Keratinocyte (primary cell): ENCODE data around the gene ANKRD40. TPM values are rescaled to one million over a fixed set of nuclear protein-coding genes. Genes with fewer than 3 reads are reported as not detected.

Source experiments
- DNase-seq: peaks from one replicate; pipeline ENCODE4 v3.0.0-alpha.2; 2011; ENCODE audit warnings: low read depth, missing footprints, low spot score
- FAIRE-seq: peaks from 2 replicates; lab custom pipeline; 2011; peaks lifted over from hg19 to GRCh38; lab: Jason Lieb, UNC
- H2AFZ ChIP-seq: 2 replicates; pipeline ENCODE4 v1.6.0; 2012; ENCODE audit warnings: low read length, control low read depth, inconsistent platforms; ENCODE audit not compliant: control insufficient read depth
- H3K27ac ChIP-seq: 2 replicates; pipeline ENCODE4 v1.5.1; 2011; ENCODE audit warnings: low read length; ENCODE audit not compliant: control insufficient read depth, insufficient read depth
- H3K27me3 ChIP-seq: 3 replicates; pipeline ENCODE4 v1.6.0; 2011; ENCODE audit warnings: low read length; ENCODE audit not compliant: control insufficient read depth, insufficient read depth; ENCODE audit errors: extremely low read depth
- H3K36me3 ChIP-seq, 2 experiments: 2 replicates in 1 of 2; 3 replicates in 1 of 2; pipeline ENCODE4 v1.5.1; 2011; ENCODE audit warnings: low read length in 2 of 2, mild to moderate bottlenecking in 1 of 2; ENCODE audit not compliant: control insufficient read depth in 2 of 2, insufficient read depth in 2 of 2; ENCODE audit errors: extremely low read depth in 1 of 2
- H3K4me1 ChIP-seq: 3 replicates; pipeline ENCODE4 v1.5.1; 2011; ENCODE audit warnings: low read length; ENCODE audit not compliant: control insufficient read depth, insufficient read depth; ENCODE audit errors: extremely low read depth
- H3K4me2 ChIP-seq: 3 replicates; pipeline ENCODE4 v1.6.0; 2011; ENCODE audit warnings: low read depth, low read length; ENCODE audit not compliant: control insufficient read depth, insufficient read depth; ENCODE audit errors: extremely low read depth
- H3K4me3 ChIP-seq, 3 experiments: fragments of 200-600 bp in 1 of 3; sonication (generic) in 1 of 3; 2 replicates in 2 of 3; 3 replicates in 1 of 3; pipeline ENCODE4 v1.5.1; 2011 to 2016; ENCODE audit warnings: low read length in 3 of 3, mild to moderate bottlenecking in 3 of 3, control low read depth in 2 of 3, inconsistent platforms in 1 of 3, low read depth in 1 of 3, mixed read lengths in 1 of 3, mixed run types in 1 of 3, moderate library complexity in 1 of 3; ENCODE audit not compliant: control insufficient read depth in 2 of 3, insufficient read depth in 2 of 3; ENCODE audit errors: extremely low read depth in 1 of 3
- H3K79me2 ChIP-seq: 2 replicates; pipeline ENCODE4 v1.6.0; 2012; ENCODE audit warnings: low read length; ENCODE audit not compliant: control insufficient read depth, insufficient read depth
- H3K9ac ChIP-seq: 3 replicates; pipeline ENCODE4 v1.6.0; 2011; ENCODE audit warnings: low read length; ENCODE audit not compliant: control insufficient read depth, insufficient read depth; ENCODE audit errors: extremely low read depth
- H3K9me1 ChIP-seq: 3 replicates; pipeline ENCODE4 v1.6.0; 2011; ENCODE audit warnings: low read length; ENCODE audit not compliant: control insufficient read depth, insufficient read depth; ENCODE audit errors: extremely low read depth
- H3K9me3 ChIP-seq: 2 replicates; pipeline ENCODE4 v1.5.1; 2012; ENCODE audit warnings: low read depth, low read length; ENCODE audit not compliant: control insufficient read depth
- H4K20me1 ChIP-seq: 3 replicates; pipeline ENCODE4 v1.6.0; 2011; ENCODE audit warnings: low read length; ENCODE audit not compliant: control insufficient read depth, insufficient read depth; ENCODE audit errors: extremely low read depth
- EZH2 ChIP-seq: IDR thresholded peaks from one replicate; pipeline ENCODE4 v1.6.1; 2012; ENCODE audit warnings: inconsistent platforms, mild to moderate bottlenecking, low read length, moderate library complexity
- dilution Hi-C: fragments of 300-500 bp; cut with MboI; formaldehyde crosslinking; loops from one replicate; pipeline ENCODE4 v1.7.0; 2020; ENCODE audit warnings: low sequenced_read_pairs; ENCODE audit not compliant: extremely low pct_ligation_motif_present
- polyA plus RNA-seq, 5 experiments: library from polyadenylated mRNA; depleted of rRNA in 3 of 5; stranded (reverse) in 3 of 5; stranded (forward) in 1 of 5; unstranded in 1 of 5; fragments of >200 nt; gene quantifications; 1 replicate in 1 of 5; 2 replicates in 3 of 5; 3 replicates in 1 of 5; pipeline versions ENCODE4 v1.2.1 to v1.2.3, GENCODE V29; 2011 to 2012; ENCODE audit warnings: missing spikeins in 2 of 5, low read depth in 1 of 5, low replicate concordance in 1 of 5
- TF ChIP-seq, protein P1 (sequence below), 3 experiments: IDR thresholded peaks in 1 of 3; conservative IDR thresholded peaks in 1 of 3; optimal IDR thresholded peaks in 1 of 3; 2 replicates in 2 of 3; 3 replicates in 1 of 3; pipeline versions ENCODE3 to v1.5.1; 2011; ENCODE audit warnings: low read length in 3 of 3, mild to moderate bottlenecking in 3 of 3, moderate library complexity in 2 of 3, control low read depth in 1 of 3, inconsistent platforms in 1 of 3; ENCODE audit not compliant: insufficient read depth in 2 of 3; ENCODE audit errors: extremely low read depth in 1 of 3

Gene ANKRD40
- polyA plus RNA-seq, 1 donor (not counting 4 experiments of a cell fraction or from before 2014, with no cell fraction given): 32.7 TPM

DNA sequence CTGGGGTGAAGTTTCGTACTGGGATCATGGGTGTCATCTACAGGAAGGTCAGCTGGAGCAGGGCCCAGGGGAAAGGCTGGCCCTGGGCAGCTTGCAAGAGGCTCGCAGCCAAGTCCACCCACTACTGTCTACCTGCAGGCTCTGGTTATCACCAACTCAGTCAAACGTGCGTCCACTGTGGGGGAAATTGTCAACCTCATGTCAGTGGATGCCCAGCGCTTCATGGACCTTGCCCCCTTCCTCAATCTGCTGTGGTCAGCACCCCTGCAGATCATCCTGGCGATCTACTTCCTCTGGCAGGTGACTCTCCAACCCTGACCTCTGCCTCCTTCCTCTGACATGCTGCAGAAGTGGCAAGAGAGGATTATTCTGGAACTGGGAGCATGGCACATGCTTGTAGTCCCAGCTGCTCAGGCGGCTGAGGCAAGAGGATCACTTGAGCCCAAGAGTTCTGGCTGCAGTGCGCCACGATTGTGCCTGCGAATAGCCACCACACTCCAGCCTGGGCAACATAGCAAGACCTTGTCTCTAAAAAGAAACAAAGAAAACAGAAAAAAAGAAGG, 43.8 kb downstream of the ANKRD40 start:
- Histone ChIP-seq H2AFZ (no peak overlapping the region), H3K27me3 (no peaks in the 10 kb centered on the region), H3K4me3 (no peak overlapping the region), H3K9me3 (no peaks in the 10 kb centered on the region), H3K4me2 (no peak overlapping the region), H3K36me3 (peaks cover 0 to 4% of the 10 kb centered on the region in 2 experiments), H3K4me1 (peaks cover 42% of the 10 kb centered on the region), H3K9ac (no peak overlapping the region), H3K79me2 (no peaks in the 10 kb centered on the region), H4K20me1 (no peaks in the 10 kb centered on the region), H3K9me1 (no peaks in the 10 kb centered on the region), H3K27ac (no peak overlapping the region)
- FAIRE-seq (no peak), DNase-seq (no peak)
- dilution Hi-C loops: no loop called here
- TF ChIP-seq EZH2: no peak
- TF ChIP-seq, protein P1, sequence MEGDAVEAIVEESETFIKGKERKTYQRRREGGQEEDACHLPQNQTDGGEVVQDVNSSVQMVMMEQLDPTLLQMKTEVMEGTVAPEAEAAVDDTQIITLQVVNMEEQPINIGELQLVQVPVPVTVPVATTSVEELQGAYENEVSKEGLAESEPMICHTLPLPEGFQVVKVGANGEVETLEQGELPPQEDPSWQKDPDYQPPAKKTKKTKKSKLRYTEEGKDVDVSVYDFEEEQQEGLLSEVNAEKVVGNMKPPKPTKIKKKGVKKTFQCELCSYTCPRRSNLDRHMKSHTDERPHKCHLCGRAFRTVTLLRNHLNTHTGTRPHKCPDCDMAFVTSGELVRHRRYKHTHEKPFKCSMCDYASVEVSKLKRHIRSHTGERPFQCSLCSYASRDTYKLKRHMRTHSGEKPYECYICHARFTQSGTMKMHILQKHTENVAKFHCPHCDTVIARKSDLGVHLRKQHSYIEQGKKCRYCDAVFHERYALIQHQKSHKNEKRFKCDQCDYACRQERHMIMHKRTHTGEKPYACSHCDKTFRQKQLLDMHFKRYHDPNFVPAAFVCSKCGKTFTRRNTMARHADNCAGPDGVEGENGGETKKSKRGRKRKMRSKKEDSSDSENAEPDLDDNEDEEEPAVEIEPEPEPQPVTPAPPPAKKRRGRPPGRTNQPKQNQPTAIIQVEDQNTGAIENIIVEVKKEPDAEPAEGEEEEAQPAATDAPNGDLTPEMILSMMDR (optimal IDR thresholded peaks at IDR 0.05 in 1 of 3, IDR thresholded peaks at IDR 0.05 in 1 of 3, conservative IDR thresholded peaks at IDR 0.05 in 1 of 3; ENCODE audit: extremely low read depth in 1 of 3, insufficient read depth in 2 of 3, low read length in 3 of 3): no peak

DNA sequence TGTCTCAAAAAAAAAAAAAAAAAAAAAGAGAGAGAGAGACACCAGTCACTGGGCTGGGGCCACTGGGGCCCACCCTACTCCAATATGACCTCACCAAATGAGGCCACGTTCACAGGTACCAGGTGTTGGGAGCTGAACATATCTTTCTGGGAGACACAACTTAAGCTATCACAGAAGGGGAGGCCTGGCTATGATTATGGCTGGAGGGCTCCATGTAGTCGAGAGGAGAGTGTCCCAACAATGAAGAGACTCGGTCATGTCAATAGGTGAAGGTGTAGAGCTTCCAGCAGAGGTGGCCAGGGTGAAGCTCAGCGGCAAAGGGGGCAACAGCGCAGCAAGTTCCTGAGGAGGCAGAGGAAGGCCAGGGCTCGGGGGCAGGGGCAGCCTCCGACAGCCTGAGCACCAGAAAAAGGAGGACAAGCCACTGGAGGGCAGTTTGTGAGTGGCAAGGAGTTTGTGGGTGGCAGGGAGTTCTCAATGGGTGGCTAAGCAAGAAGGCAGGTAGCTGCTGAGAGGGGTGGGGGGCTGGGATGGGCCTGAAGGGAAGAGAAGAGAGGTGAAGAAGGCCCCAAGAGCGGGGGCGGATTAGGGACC, 45.0 kb downstream of the ANKRD40 start:
- no peaks in the 10 kb centered on the region for H4K20me1 ChIP-seq
- dilution Hi-C loops: no loop called here
- DNase-seq (no peak), FAIRE-seq (no peak)
- no peaks in the 10 kb centered on the region for H3K9me1 ChIP-seq
- no peaks in the 10 kb centered on the region for H3K79me2 ChIP-seq
- no peak overlapping the region for H3K4me3 ChIP-seq
- H3K27ac ChIP-seq: no peak overlapping the region
- peaks cover 0 to 5% of the 10 kb centered on the region in 2 experiments for H3K36me3 ChIP-seq
- H3K4me1 ChIP-seq: peaks cover 30% of the 10 kb centered on the region
- TF ChIP-seq, protein P1 (optimal IDR thresholded peaks at IDR 0.05 in 1 of 3, IDR thresholded peaks at IDR 0.05 in 1 of 3, conservative IDR thresholded peaks at IDR 0.05 in 1 of 3; ENCODE audit: extremely low read depth in 1 of 3, insufficient read depth in 2 of 3, low read length in 3 of 3): no peak
- TF ChIP-seq EZH2: no peak
- H3K27me3 ChIP-seq: no peaks in the 10 kb centered on the region
- no peak overlapping the region for H3K4me2 ChIP-seq
- H3K9ac ChIP-seq: no peak overlapping the region
- no peak overlapping the region for H2AFZ ChIP-seq
- H3K9me3 ChIP-seq: no peaks in the 10 kb centered on the region
